TTC549 (cell line): ENCODE results near the gene RALGAPA2.

ENCODE experiments used
- FAIRE-seq: peaks from 2 replicates; lab custom pipeline; 2012; peaks lifted over from hg19 to GRCh38; lab: Jason Lieb, UNC

The RALGAPA2 gene

DNA sequence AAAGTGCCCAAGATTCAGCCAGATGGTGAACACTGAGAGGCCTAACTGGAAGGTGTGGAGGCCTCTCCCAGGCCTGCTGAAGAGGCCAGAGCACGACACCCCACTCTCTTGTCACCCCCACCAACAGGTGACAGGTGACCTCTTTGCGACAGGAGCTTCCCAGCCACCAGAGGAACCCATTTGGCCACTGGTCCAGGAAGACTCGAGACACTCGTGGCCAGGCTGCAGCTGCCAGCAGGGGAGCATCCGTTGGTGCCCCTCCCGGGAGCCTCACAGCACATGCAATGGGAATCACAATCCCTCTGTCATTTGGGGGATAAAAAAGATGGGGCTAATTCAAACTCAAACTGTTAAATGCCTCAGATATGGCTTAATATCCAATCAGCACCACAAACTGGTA, 181.2 kb downstream of the RALGAPA2 start:
- FAIRE-seq: no peak

- FAIRE-seq: no peak
Observed at GRCh38 chr20:20530428-20531151, 181.9 kb downstream of the RALGAPA2 start.

DNA sequence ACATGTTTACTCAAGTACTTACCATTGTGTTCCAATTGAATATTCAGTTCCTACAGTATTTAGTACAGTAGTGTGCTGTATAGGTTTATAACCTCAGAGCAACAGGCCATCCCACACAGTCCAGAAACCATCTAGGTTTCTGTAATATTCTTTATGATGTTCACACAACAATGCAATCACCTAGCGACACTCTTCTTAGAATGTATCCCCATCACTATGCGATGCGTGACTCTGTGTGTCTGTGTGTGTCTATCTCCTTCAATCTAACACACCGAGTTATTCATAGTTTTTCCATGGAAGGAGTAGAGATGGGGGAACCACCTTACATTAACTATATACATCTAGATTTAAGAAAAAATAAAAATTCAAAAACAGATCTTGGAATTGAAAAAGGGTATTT, 182.8 kb downstream of the RALGAPA2 start:
- no peak for FAIRE-seq

DNA sequence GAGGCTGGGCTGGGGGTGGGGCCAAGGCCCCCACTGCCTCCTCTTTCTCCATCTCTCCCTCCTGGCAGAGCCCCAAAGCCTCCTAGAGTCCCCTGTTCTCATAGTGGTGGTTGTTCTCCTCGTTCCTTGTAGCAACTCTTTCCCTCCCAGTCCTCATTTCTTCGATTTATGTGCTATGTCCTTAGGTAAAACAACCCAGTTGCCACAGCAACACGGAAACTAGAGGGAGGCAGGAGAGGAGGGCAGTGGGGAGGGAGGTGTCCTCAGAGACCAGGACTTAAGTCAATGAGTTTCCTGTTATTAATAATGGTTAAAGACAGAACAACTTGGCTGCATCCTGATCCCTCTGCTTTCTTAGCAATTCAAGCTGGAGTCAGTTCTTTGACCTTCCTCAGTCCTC, 183.6 kb downstream of the RALGAPA2 start:
- FAIRE-seq: no peak

- FAIRE-seq: no peak
Observed at GRCh38 chr20:20527661-20528060, 184.8 kb downstream of the RALGAPA2 start.

GRCh38 chr20:20525756-20526155, 186.7 kb downstream of the RALGAPA2 start:
- FAIRE-seq: no peak

DNA sequence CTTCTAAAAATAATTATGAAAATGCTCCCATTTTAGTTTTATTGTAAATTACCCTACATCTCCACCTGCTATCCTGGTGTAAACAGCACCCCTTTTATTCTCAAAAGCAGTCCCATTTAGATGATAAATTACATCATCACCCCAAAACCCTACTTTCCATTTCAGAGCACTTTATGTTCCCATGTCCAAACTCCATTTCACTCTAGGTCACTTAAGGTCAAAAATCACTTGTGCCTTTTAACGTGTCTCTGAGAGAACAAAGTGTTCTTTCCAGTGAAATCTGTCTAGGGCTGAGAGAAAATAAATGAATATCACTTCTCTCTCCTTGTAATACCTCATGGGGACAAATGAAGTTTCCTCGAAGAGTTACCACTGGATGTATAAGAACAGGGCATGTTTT, 187.2 kb downstream of the RALGAPA2 start:
- no peak for FAIRE-seq

- no peak for FAIRE-seq
Observed at GRCh38 chr20:20524756-20525155, 187.7 kb downstream of the RALGAPA2 start.

GRCh38 chr20:20521736-20522135, 190.7 kb downstream of the RALGAPA2 start:
- FAIRE-seq: no peak

- no peak for FAIRE-seq
Observed at GRCh38 chr20:20520776-20521175, 191.7 kb downstream of the RALGAPA2 start.

DNA sequence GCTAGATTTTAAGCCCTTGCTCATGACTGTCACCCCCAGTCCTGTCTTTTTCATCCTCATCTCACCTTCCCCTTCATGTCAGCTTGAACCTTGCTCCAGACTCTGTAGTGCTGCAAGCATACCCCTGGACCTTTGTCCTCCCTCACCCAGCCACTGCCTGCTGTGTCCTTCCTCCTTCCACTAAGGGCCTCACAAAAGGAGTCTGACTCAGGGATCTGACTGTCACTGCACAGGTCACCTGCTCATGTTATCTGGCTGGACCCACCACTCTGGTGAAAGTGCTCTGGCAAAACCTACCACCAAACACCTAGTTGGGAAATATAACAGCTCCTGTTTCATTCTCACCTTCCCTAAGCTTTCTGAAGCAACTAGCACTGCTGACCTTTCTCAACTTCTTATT, 193.2 kb downstream of the RALGAPA2 start:
- no peak for FAIRE-seq

- FAIRE-seq: no peak
Observed at GRCh38 chr20:20518263-20518662, 194.2 kb downstream of the RALGAPA2 start.

GRCh38 chr20:20517296-20517695, 195.1 kb downstream of the RALGAPA2 start:
- FAIRE-seq: no peak

- FAIRE-seq: no peak
Observed at GRCh38 chr20:20513720-20514119, 198.7 kb downstream of the RALGAPA2 start.

GRCh38 chr20:20505554-20505953, 206.9 kb downstream of the RALGAPA2 start:
- FAIRE-seq: no peak

- FAIRE-seq: no peak
Observed at GRCh38 chr20:20503777-20504530, 208.5 kb downstream of the RALGAPA2 start.

GRCh38 chr20:20501128-20501527, 211.3 kb downstream of the RALGAPA2 start:
- FAIRE-seq: no peak

GRCh38 chr20:20500312-20500711, 212.1 kb downstream of the RALGAPA2 start:
- no peak for FAIRE-seq

GRCh38 chr20:20499439-20499838, 213.0 kb downstream of the RALGAPA2 start:
- no peak for FAIRE-seq

GRCh38 chr20:20498076-20498861, 214.2 kb downstream of the RALGAPA2 start:
- no peak for FAIRE-seq

DNA sequence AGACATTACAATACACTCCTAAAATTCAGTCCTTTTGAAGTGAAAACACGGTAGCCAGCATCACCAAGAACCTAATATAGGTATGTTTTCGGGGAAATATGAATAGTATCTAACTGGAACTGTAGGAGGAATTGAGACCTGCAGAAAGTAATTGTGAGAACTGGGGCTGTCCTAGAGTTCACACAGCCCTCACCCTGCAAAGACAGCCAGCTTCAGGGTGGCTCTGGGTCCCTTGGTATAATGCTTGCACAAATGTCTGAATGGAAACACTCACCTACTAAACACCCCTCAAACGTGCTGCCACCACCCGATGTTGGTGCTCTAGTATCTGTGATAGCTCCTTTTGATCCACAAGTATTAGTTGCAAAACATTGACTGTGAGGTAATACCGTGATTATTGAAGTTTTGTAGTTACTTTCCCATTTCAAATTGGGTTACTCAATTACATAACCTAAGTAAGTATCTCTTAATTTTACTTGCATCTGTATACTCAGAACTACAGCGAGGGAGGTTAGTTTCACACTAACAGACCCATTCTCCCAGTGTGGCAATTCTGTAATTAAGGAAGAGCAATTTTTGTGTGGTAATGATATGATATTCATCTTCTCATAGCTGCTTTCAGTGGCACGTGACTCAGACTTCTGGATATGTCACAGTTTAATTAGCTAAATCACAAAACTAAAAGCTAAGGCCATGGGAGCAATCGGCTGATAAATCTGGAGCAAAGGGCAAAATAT, 215.0 kb downstream of the RALGAPA2 start:
- no peak for FAIRE-seq
